ENCODE measurements around the gene DDOST.

DNA sequence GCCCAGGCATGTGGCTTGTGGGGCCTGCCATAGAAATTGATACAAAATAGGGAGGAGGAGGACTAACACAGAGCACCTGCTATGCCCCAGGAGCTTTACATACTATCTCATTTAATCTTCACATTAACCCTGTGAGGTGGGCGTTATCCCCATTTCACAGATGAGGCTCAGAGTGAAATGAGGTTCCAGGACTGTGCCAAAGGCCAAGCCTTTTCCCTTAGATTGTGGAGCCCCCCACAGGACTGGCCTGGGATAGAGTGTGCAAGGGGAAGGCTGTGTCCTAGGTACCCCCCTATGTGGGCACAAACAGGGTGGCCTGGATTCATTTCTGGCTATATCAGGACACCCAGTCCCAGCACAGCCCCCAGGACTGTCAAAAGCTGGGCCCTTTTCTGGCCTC, 2.2 kb upstream of the DDOST start:
- TF ChIP-seq CTCF (IDR thresholded peaks at IDR 0.05) (no peak), EP300 (IDR thresholded peaks at IDR 0.05) (no peak), POLR2A (IDR thresholded peaks at IDR 0.05) (no peak)
